GM12872 (cell line): ENCODE data around the gene CBX4.

Experiments used
- CTCF ChIP-seq: IDR thresholded peaks from 3 replicates; pipeline ENCODE4 v1.5.1; 2011; ENCODE audit warnings: low read depth, mild to moderate bottlenecking, low read length, moderate library complexity; ENCODE audit not compliant: insufficient read depth

The CBX4 gene

GRCh38 chr17:79842656-79843473 is 3.6 kb upstream of the CBX4 start:
- TF ChIP-seq CTCF, result no peak

- no peak for TF ChIP-seq CTCF
These were observed 3.0 kb upstream of the CBX4 start for GRCh38 chr17:79842136-79842655.

GRCh38 chr17:79841369-79842135 is 2.3 kb upstream of the CBX4 start:
- no peak for TF ChIP-seq CTCF

GRCh38 chr17:79840989-79841286 is 1.7 kb upstream of the CBX4 start:
- TF ChIP-seq CTCF, result no peak

- no peak for TF ChIP-seq CTCF
These were observed 1.2 kb upstream of the CBX4 start for GRCh38 chr17:79840269-79840988.

GRCh38 chr17:79838522-79839274 is 542 bp downstream of the CBX4 start:
- no peak for TF ChIP-seq CTCF
